Adrenal gland (tissue), 5 donors: ENCODE results near the gene SLC14A1.

Source experiments
- CTCF ChIP-seq, 6 experiments: fragments of 450-650 bp in 4 of 6; fragments of 200-600 bp in 2 of 6; sonication (generic) in 1 of 6; IDR thresholded peaks; 1 replicate in 5 of 6; 2 replicates in 1 of 6; pipeline versions ENCODE4 v1.5.1 to v1.8.0; 2016 to 2021; ENCODE audit warnings: antibody characterized with exemption in 6 of 6, mild to moderate bottlenecking in 2 of 6, moderate library complexity in 1 of 6
- POLR2A ChIP-seq, 2 donors: fragments of 450-650 bp; IDR thresholded peaks; one replicate each; pipeline ENCODE4 v1.6.1; 2017; ENCODE audit warnings: antibody characterized with exemption in 2 of 2, mild to moderate bottlenecking in 2 of 2, moderate library complexity in 1 of 2
- donor health status: DM: no; HTN: no; CAD: no.

DNA sequence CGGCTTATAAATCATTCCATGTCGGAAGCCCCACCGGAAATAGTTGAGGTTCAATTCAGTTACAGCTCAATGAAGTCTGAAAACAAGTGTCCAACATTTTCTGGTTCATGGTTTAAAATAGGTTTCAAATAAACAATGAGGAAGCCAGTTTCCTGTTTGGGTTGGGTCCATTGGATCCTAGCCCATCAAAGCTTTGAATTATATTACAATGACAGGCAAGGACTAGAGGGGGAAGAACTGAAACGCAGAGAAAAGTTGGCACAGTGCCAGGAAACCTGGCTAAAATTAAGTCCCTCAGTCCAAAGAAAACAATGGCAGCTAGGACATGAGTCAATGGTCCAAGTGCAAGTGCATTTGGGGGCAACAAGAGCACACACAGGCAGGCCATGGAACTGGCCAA lies 32.0 kb downstream of the SLC14A1 start:
- TF ChIP-seq CTCF (IDR thresholded peaks at IDR 0.05) (no peak), POLR2A (IDR thresholded peaks at IDR 0.05) (no peak)
